ENCODE data around the gene SCUBE1.

- TF ChIP-seq CTCF (IDR thresholded peaks at IDR 0.05; ENCODE audit: low read length), result no peak
- TF ChIP-seq EZH2 (IDR thresholded peaks at IDR 0.05; ENCODE audit: borderline replicate concordance, low read length), result no peak
These were observed 188.2 kb downstream of the SCUBE1 start for GRCh38 chr22:43154887-43155536.

All from OCI-LY1 (cell line).